Mononuclear cell (primary cell): Measurements from ENCODE around the gene ANKRD37. TPM values are rescaled to one million over a fixed set of nuclear protein-coding genes. Genes with fewer than 3 reads are reported as not detected.

Experiments
- H3K27me3 ChIP-seq: 2 replicates; pipeline ENCODE4 v1.6.0; 2011; ENCODE audit warnings: low read length, control low read depth; ENCODE audit not compliant: insufficient read depth
- H3K4me1 ChIP-seq: 2 replicates; pipeline ENCODE4 v1.5.1; 2011; ENCODE audit warnings: mild to moderate bottlenecking, low read length, control low read depth; ENCODE audit not compliant: insufficient read depth
- H3K4me3 ChIP-seq: 2 replicates; pipeline ENCODE4 v1.5.1; 2011; ENCODE audit warnings: mild to moderate bottlenecking, low read length, moderate library complexity
- H3K9me3 ChIP-seq: 2 replicates; pipeline ENCODE4 v1.5.1; 2011; ENCODE audit warnings: low read depth, mild to moderate bottlenecking, control low read depth, low read length
- total RNA-seq: library from RNA; depleted of rRNA; stranded (reverse); fragments of >200 nt; gene quantifications from one replicate; pipeline ENCODE4 v1.2.3, GENCODE V29; 2012

Gene ANKRD37
- total RNA-seq, 1 donor = 16.2 TPM

DNA sequence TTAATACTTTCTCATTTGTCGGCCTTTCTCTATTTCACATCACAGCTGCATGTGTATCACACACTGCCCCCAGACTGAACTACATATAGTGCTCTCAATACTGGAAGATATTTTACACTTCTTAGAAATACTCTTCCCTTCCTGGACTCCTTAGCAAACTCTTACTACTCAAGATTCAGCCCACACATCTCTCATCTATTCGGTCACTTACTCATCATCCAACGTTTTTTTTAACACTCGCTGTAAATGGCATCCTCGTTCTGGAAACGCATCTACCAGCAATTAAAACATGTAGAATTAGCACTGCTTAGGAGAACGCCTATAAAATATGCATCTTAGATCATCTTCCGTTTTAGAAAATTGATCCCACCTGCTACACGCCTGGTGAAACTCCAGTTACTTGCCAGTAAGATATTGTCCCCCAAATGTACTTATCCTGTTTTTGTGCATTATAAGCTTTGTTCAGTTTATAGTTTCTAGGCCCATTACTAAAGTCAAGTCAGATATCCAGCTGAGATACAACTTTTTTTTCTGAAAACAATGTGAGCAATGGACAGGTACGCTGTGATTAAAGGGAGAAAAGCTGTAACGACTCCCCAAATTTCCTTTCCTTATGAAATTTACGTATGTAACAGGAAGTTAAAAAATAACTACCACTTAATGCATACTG is 1.9 kb upstream of the ANKRD37 start:
- Histone ChIP-seq H3K4me3 (no peak overlapping the region), H3K27me3 (no peaks in the 10 kb centered on the region), H3K4me1 (peaks cover 14% of the 10 kb centered on the region), H3K9me3 (no peaks in the 10 kb centered on the region)

DNA sequence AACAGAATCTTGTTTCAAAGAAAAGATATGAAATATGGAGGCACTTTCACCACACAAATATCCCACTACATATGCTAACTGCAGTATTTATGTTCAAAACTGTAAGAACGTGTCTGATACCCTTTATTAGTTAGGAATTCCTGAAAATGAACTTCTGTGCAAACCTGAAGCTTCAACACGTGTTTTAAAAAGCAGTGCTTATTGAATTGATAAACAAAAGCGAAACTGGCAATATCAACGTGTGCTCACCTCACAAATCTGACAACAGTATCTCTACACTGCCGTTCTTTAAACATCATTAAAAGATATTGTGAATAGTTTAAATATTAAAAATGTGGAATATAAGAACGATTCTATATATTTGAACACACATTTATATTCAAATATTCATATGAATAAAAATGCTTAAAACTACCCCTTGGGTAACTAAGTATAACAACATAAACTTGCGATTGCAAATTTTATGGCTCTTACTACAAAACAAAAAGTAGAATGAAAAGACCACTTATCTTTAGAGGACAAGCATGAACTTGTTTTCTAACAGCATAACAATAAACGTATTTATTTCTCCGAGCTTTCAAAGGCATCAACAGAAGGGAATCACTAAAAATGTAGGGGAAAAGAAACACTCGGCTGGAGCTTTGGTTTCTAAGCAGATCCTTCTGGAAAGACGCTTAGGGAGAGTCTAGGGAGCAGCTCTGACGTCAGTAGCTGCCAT is 1.2 kb upstream of the ANKRD37 start, which contains the start of gene LRP2BP:
LRP2BP (minus strand) TSS at position 687 of the 718 bp plus-strand sequence. CDS start 17,738 bp downstream, outside the sequence.
- no peaks in the 10 kb centered on the region for H3K27me3 ChIP-seq
- H3K4me1 ChIP-seq = peaks cover 14% of the 10 kb centered on the region
- H3K9me3 ChIP-seq = no peaks in the 10 kb centered on the region
- peak within 1 kb of the TSS; percentile 75 for H3K4me3 ChIP-seq

DNA sequence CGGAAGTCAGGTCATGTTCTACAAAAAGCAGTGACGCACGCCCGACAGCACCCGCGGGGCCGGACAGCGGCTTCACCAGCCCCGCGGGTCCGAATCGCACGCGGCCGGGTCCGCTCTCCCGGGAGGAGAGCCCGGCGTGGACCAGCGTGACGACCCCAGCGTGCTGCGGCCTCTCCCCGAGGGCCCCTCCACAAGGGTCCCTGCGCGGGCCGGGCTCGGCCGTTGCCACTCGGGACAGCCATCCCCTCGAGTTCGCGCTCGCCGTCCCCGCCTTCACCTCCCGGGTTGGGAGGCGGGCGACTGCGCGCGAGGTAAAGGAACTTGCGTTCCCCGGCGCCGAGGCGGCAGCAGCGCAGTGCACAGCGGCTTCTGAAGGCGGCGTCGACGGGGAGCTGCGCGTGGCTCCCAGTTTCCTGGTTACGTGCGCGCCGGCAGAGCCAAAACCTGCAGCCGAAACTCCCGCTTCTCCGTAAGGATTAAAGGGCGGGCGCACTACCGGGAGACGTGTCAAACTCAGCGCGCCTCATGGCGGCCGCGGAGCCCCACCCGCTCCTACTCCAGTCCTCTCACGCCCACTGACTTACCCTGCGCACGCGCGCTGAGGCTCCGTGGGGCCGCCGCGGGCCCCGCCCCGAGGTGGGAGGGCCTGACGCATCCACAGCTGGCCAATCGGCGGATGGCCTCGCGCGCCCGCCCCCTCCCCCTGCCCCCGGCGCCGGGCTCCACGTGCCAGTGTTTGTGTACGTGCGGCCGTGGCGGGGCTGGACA is 501 bp upstream of the ANKRD37 start:
- Histone ChIP-seq H3K4me1 (peaks cover 14% of the 10 kb centered on the region), H3K4me3 (peak overlapping the region; percentile 75), H3K27me3 (no peaks in the 10 kb centered on the region), H3K9me3 (no peaks in the 10 kb centered on the region)

DNA sequence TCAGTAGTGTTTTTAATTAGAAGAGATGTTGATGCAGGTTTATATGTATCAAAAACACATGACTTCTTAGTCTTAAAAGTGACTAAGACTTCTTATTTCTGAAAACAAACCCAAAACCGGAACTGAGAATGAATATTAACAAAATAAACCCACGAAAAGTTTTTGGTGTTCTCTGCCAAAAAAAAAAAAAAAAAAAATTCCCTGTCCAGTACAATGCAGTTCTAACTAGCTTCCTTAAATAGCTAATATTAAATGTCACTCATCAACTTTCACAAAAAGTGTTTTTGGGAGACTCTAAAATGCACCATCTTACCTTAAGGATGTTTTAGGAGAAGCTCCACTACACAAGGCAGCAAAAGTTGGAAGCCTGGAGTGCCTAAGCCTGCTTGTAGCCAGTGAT is 2.0 kb downstream of the ANKRD37 start:
- peaks cover 14% of the 10 kb centered on the region for H3K4me1 ChIP-seq
- no peak overlapping the region for H3K4me3 ChIP-seq
- no peaks in the 10 kb centered on the region for H3K9me3 ChIP-seq
- H3K27me3 ChIP-seq = no peaks in the 10 kb centered on the region

DNA sequence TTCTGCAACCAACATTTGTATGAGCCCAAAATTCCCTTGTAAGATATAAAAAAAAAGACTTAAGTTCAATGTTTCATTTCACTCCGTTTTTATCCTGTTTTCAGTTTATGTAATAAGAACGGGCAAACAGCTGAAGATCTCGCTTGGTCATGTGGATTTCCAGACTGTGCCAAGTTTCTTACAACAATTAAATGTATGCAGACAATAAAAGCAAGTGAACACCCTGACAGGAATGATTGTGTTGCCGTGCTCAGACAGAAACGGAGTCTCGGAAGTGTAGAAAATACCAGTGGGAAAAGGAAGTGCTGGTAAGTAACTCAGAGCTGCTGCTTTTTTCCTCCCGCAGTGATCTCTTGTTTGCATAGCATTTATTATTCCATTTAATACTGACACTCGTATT is 2.8 kb downstream of the ANKRD37 start:
- Histone ChIP-seq H3K27me3 (no peaks in the 10 kb centered on the region), H3K9me3 (no peaks in the 10 kb centered on the region), H3K4me1 (peaks cover 14% of the 10 kb centered on the region), H3K4me3 (no peak overlapping the region)

DNA sequence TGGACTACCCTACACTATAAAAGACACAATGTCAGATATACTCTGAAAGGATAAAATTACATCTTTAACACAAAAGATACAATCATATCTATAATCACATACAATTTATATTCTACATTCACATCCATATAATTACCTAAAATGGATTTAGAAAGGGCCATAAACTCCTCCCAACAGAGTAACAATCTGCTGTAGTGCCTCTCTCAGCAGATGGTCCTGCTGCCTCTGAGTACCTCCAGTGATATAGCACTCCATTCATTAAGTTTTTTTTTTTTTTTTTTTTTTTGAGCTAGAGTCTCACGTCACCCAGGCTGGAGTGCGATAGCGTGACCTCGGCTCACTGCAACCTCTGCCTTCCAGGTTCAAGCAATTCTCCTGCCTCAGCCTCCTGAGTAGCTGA is 7.4 kb downstream of the ANKRD37 start:
- H3K9me3 ChIP-seq = no peaks in the 10 kb centered on the region
- no peak overlapping the region for H3K4me3 ChIP-seq
- H3K27me3 ChIP-seq = no peaks in the 10 kb centered on the region
- H3K4me1 ChIP-seq = no peaks in the 10 kb centered on the region

DNA sequence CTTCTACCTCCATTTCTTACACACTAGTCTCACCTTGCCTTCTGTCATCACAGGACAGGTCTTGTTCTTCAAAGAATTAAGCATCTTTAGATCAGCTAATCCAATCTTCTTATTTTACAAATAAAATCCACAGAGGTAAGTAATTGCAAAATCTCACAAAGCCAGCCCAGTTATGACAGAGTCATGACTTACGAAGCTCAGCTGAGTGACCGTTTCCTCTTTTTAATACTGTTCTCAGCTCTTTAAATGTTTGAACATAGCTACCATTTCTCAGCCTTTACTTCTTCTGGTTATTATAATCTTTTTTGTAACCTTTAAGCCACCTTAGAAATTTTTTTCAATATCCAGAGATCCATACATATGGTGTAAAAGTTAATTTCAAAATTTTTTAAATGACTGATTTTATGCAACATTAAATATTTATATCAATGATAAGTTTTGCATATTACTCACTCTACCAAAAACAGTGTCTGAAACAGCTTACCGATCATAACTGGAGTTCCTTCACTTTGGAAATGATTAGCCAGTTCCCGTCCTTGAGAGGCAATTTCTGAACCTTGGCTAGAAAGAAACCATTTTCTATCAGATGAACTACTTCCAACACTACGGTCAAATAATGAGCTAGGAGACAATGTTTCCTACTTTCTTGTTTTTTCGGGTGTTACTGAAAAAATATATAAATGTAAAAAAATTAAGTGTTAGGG is 8.8 kb downstream of the ANKRD37 start:
- Histone ChIP-seq H3K9me3 (no peaks in the 10 kb centered on the region), H3K27me3 (no peaks in the 10 kb centered on the region), H3K4me3 (no peak overlapping the region), H3K4me1 (no peaks in the 10 kb centered on the region)

DNA sequence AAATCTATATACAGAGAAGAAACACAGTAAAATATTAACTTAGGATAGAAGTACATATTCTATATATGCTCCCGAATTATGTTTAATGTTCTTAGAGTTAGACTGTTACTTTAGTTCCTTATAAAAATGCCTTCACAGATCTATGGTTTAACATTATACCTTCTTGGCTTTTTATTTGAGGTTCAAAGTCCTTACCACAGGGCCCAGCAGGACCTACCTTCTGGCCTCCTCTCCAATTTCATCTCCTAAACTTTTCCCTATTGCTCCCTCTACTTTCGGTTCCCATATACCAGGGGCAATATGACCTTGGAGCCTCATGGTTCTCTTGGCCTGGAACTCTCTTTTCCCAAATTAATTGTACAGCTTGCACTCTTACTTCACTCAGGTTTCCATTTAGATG is 11.8 kb downstream of the ANKRD37 start:
- no peak overlapping the region for H3K4me3 ChIP-seq
- H3K9me3 ChIP-seq = no peaks in the 10 kb centered on the region
- H3K4me1 ChIP-seq = no peaks in the 10 kb centered on the region
- H3K27me3 ChIP-seq = no peaks in the 10 kb centered on the region

DNA sequence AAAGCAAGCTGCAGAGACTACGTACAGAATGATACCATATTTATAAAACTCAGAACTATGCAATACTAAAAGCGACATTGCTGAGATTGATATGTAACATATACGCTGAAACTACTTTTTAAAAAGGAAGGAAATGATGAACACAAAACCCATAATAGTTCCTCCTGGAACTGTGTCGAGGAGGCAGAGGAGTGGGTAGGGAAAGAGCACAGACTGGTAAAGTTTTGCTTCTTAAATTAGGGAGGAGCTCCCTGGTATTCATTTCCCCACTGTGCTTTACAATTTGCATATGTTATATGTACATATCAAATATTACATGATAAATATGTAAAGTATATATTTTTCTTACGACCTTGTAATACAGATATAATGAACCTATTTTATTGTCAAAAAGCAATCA is 15.2 kb downstream of the ANKRD37 start:
- Histone ChIP-seq H3K27me3 (no peaks in the 10 kb centered on the region), H3K4me3 (no peak overlapping the region), H3K9me3 (no peaks in the 10 kb centered on the region), H3K4me1 (no peaks in the 10 kb centered on the region)

DNA sequence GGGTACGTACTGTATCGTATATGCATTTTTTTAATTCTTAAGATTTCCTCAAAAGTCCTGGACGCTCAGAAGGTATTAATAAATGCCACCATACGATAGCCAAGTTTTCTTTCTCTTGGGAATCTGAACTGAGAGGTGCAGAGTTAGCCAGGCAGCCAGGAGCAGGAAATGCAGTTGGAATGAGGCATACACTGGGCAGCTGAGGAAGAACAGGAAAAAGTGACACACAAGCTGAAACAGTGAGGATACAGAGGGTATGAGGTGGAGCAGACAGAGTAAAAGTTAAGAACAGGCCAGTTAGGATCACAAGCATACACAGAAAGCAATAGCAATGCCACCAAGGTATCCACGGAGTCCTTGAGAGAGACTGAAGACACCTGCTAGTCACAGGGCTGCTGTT is 15.8 kb downstream of the ANKRD37 start:
- H3K4me3 ChIP-seq = no peak overlapping the region
- no peaks in the 10 kb centered on the region for H3K27me3 ChIP-seq
- no peaks in the 10 kb centered on the region for H3K4me1 ChIP-seq
- H3K9me3 ChIP-seq = no peaks in the 10 kb centered on the region

DNA sequence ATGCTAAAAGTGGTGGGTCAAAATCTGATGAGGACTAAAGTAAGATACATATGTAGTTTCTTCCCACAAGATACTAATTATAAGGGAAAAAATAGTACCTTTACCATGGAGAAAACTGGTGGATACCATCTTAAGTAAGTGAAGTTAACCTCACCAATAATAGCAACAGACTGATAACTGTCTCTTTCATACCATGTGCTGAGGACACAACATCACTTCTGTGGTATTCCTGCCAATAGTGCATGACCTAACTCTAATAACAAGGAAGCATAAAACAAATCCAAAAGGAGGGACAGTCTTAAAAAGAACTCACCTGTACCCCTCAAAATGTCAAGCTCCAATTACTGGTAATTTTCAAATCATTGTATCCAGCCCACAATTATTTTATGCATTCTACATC is 20.3 kb downstream of the ANKRD37 start:
- Histone ChIP-seq H3K4me1 (no peaks in the 10 kb centered on the region), H3K9me3 (no peaks in the 10 kb centered on the region), H3K4me3 (no peak overlapping the region), H3K27me3 (no peaks in the 10 kb centered on the region)

DNA sequence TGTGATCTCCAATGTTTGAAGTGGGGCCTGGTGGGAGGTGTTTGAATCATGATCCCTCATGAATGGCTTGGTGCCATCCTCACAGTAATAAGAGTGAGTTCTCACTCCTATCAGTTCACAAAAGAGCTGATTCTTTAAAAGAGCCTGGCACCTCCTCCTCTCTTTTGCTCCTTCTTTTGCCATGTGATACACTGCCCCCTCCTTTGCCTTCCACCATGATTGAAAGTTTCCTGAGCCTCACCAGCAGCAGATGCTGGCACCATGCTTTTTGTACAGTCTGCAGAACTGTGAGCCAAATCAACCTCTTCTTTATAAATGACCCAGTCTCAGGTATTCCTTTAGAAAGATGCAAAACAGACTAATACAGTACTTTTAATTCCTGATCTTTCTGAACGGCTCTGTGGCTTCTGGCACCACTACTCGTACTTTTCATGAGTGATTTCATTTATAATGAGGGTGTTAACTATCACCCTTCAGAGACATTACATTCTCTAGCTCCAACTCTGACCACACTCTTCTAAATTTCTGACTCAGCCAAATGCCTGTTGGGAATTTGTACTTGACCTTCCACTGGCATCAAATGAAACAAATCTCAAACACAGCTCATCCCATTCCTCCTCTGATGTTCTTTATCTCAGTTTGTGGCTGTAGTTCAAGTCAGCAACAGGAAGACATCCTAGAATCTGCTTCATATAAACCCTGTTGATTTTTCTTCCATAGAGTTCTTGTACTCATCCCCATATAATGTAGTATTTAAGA is 24.9 kb downstream of the ANKRD37 start:
- peaks cover 15% of the 10 kb centered on the region for H3K4me1 ChIP-seq
- H3K9me3 ChIP-seq = no peaks in the 10 kb centered on the region
- no peaks in the 10 kb centered on the region for H3K27me3 ChIP-seq
- H3K4me3 ChIP-seq = no peak overlapping the region

DNA sequence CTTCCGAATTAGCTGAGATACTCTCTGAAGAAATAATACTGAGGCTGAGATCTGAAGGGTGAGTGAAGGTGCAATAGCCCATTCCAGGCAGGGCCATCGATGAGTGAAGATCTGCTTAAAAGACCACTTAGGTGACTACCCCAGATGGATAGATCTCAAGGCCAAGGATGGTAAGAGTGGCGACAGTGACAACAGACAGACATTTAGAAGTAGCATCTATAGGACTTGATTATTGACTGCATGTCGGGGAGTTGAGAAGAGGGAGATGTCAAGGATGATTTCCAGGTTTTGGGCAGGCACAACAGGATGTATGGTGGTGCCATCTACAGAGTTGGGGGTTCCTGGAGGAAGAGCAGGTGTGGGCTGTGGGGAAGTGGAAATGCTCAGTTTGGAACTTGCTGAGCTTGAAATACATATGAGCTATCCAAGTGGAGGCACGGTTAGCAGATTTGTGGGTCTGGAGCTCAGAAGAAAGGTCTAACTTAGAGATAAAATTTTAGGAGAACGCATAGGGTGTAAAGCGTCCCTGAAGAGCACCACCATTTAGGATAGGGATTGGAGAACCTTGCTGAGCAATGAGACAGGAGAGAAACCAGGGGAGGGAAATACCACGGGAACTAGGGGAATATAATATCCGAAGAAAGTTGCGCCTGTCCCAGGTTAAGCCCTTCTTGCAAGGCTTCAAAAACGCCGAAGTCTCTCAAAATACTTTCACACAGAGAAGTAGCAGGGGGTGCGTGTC is 28.4 kb downstream of the ANKRD37 start:
- H3K4me3 ChIP-seq = peak overlapping the region; percentile 91
- no peaks in the 10 kb centered on the region for H3K9me3 ChIP-seq
- peaks cover 15% of the 10 kb centered on the region for H3K4me1 ChIP-seq
- H3K27me3 ChIP-seq = no peaks in the 10 kb centered on the region
